GM10847 (cell line): ENCODE data around the gene KCNAB2.

Source experiments
- POLR2A ChIP-seq: IDR thresholded peaks from 2 replicates; pipeline ENCODE4 v1.6.1; 2011; ENCODE audit not compliant: insufficient read length; ENCODE audit errors: extremely low read depth

Gene KCNAB2

DNA sequence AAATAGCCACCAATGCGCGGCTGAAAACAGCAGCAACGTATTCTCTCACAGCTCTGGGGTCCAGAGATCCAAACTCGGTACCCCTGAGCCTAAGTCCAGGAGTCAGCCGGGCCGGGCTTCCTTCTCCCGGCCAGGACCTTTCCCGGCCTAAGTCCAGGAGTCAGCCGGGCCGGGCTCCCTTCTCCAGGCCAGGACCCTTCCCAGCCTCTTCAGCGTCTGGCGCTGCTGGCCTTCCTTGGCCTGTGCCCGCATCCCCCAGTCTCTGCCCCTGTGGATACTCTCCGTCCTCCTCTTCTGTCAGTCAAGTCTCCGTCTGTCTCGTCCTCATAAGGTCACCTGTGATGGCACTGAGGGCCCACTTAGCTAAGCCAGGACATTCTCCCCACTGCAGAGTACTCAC is 32.2 kb downstream of the KCNAB2 start:
- no peak for TF ChIP-seq POLR2A

DNA sequence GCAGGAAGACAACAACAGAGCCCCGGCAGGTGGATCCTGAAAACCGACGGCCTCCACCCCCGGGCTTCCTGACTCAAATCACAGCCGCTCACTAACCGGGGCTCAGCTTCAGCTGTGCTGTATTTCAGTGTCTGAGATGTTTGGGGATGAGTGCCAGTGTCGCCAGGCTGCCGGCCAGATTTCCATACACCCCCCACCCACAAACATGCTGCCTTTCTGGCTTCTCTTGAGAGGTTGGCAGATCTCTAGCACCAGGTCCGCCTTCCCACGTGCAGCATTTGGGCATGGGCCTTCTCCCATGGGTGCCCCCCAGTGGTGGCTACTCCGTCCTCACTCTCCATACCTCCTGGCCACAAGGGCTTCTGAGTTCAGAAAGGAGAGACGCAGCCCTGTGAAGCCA is 34.8 kb downstream of the KCNAB2 start:
- no peak for TF ChIP-seq POLR2A

DNA sequence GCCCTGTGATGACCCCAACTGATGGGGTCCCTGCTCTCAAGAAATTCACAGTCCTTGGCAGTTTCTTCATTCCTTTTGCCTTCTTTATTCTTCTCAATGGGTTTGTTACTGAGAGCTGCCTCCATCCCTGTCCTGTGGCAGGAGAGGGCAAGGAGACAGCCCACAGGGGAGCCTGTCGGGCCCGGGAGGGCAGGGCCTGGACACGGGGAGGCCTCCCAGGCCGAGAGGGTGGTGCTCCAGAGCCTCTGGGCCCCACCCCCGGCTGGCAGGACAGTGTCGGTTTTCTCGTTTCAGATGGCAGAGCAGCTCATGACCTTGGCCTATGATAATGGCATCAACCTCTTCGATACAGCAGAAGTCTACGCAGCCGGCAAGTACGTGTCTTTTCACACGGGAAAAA is 36.2 kb downstream of the KCNAB2 start:
- TF ChIP-seq POLR2A = no peak

GRCh38 chr1:6082430-6082971 is 36.8 kb downstream of the KCNAB2 start:
- no peak for TF ChIP-seq POLR2A

GRCh38 chr1:6083385-6083784 is 37.7 kb downstream of the KCNAB2 start:
- no peak for TF ChIP-seq POLR2A

GRCh38 chr1:6083801-6084446 is 38.2 kb downstream of the KCNAB2 start:
- TF ChIP-seq POLR2A = no peak

DNA sequence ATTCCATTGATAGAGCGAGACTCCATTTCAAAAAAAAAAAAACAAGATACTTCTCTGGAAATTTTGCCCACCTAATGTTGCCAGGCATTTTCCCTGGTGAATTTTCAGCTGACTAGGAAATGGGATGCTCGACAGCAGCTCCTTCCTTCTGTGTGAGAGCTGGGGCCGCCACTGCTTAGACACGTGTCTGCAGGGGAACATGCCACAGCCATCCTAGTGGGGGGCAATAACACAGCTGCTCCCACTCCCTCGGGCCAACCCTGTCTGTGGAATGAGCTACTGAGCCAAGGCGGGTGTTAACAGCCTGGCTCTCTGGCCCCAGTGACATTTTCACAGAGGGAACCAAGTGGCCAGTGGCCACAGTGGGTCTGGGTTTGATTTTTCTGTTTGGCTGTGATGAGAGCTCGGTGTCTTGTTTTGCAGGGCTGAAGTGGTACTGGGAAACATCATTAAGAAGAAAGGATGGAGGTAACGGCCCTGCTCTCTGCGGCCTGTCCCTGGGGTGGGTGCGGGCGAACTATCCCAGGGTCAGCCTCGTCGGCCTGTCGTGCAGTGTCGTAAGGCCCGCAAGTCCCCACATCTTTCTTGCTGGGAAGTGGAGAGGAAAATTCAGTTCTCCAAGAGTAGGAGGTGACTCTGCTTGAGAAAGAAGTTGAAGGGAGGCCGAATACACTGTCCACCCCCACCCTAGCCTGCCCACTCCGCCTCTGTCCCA is 39.2 kb downstream of the KCNAB2 start:
- TF ChIP-seq POLR2A = no peak

- TF ChIP-seq POLR2A = no peak
Measured at GRCh38 chr1:6085666-6086065, 40.0 kb downstream of the KCNAB2 start.

- no peak for TF ChIP-seq POLR2A
Measured at GRCh38 chr1:6086358-6086757, 40.7 kb downstream of the KCNAB2 start.

GRCh38 chr1:6086762-6087376 is 41.2 kb downstream of the KCNAB2 start:
- no peak for TF ChIP-seq POLR2A

GRCh38 chr1:6087377-6087772 is 41.7 kb downstream of the KCNAB2 start:
- no peak for TF ChIP-seq POLR2A

GRCh38 chr1:6087958-6088357 is 42.3 kb downstream of the KCNAB2 start:
- no peak for TF ChIP-seq POLR2A

DNA sequence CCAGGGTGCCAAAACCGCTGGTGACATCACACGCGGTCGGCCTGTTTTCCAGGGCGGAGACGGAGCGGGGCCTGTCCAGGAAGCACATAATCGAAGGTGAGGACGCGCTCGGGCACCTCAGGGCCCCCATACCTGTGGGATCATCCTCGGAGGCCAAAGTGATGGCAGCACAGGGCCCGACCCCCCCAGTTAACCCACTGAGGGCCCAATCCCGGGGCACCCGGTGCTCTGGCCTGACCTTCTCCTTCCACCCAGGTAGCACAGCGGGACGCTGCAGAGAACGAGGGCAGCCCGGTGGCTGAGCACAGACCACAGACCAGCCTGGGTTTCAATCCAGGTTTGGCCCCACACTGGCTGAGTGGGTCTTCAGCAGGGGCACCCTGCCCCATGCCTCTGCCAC is 43.3 kb downstream of the KCNAB2 start:
- no peak for TF ChIP-seq POLR2A

DNA sequence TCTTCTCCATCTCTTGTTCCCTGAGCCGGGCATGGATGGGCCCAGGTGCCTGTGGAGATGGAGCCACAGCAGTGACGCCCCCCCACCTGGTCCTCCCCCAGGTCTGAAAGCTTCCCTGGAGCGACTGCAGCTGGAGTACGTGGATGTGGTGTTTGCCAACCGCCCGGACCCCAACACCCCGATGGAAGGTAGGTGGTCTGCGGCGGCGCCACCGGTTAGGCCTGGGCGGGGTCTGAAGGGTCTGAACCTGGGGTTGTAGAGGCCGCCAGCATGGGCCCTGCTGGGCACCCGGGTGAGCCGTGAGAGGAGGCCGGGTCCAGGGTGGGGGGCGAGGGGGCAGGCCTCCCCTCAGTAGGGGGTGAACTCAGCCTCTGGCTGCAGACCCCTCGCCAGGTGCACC is 44.6 kb downstream of the KCNAB2 start:
- TF ChIP-seq POLR2A = no peak

DNA sequence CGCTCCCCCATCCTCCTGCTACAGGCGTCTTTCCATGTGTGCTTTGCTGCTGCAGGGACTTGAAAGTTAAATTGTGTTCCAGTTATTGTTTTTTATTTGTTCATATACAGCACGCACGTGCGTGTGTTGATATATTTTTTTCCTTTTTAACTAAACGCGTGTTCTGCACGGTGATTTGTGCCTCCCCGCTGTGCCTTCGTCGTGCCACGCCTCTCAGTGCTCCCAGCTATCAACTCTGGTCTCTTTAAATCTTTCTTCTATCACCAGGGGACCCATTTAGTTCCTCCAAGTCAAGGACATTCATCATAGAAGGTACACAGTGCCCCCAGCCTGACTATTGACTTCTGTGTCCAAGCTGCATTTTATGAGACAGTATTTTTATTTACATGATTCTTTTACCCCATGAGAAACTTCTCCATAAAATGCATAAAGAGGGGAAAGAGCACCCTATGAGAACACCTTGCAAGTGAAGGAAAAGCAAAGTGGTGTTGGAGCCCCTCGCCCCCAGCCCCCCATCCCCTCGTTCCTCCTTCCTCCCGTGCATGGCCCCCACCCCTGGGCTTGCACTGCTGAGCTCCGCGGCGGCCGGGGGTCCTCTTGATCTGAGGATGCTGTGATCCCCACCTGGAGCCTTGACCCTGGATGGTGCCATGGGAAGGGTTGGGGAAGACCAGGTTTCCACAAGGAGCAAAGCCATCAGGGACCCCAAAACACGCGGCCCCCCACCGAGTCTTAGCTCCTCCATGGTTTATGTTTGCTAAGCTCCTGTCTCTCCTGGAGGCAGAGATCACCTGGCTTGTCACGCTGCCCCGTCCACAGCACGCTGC is 45.5 kb downstream of the KCNAB2 start:
- TF ChIP-seq POLR2A = no peak

DNA sequence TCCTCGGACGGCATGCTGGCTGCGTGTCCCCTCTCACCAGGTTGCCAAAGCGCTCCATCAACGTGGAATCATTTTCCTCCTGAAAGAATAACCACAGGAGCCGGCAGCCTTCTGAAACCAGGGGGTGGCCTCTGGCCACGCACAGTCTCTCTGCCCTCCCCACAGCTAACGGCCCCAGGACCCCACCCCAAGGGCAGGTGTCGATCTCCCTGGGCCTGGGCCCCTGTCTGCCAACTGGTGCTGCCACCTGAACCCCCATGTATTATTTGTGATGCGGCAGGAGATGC is 46.1 kb downstream of the KCNAB2 start:
- TF ChIP-seq POLR2A = no peak

DNA sequence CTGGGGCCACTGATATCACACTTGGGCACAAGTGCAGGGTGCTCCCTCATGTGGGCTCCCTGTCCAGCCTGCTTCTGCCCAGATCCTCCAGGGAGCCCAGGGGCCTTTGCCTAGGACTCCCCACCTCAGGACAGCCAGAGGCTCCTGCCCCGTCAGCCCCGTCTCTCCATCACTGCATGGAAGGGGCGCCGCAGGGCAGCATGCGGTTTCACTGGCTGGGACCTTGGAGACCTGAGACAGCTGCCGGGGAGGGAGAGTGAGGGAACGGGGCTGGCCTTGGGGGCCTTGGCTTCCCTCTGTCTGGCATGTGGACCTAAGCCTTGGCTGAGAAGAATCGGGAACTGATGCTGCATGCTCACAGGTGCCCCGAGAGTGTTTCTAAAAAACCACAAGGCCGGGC is 46.5 kb downstream of the KCNAB2 start:
- TF ChIP-seq POLR2A = no peak
